Endometrial microvascular endothelial cells (primary cell): ENCODE measurements around the gene THADA. TPM values are rescaled to one million over a fixed set of nuclear protein-coding genes. Genes with fewer than 3 reads are reported as not detected.

Source experiments
- in situ Hi-C: cut with HindIII; loops from 2 replicates; pipeline ENCODE4 v1.10.0; 2017; ENCODE audit warnings: low sequenced_read_pairs, low pct_unique_long_range_greater_than_20kb; ENCODE audit errors: inconsistent ontology term
- total RNA-seq: library from RNA; depleted of rRNA; stranded (reverse); fragments of >200 nt; gene quantifications from one replicate; pipeline ENCODE4 v1.2.3, GENCODE V29; 2015; ENCODE audit errors: inconsistent ontology term

The THADA gene
- total RNA-seq, 1 donor from 2014 or later: 24.1 TPM

GRCh38 chr2:43430489-43430888 lies 165.3 kb downstream of the THADA start:
- in situ Hi-C loops: no loop called here

- in situ Hi-C loops: no loop called here
Observed at GRCh38 chr2:43429369-43429768, 166.5 kb downstream of the THADA start.

GRCh38 chr2:43427032-43427424 lies 168.8 kb downstream of the THADA start:
- in situ Hi-C loops: no loop called here

GRCh38 chr2:43426305-43427031 lies 169.4 kb downstream of the THADA start:
- in situ Hi-C loops: no loop called here

GRCh38 chr2:43425659-43426058 lies 170.2 kb downstream of the THADA start:
- in situ Hi-C loops: no loop called here

- in situ Hi-C loops: no loop called here
Observed at GRCh38 chr2:43424262-43425207, 171.3 kb downstream of the THADA start.

- in situ Hi-C loops: no loop called here
Observed at GRCh38 chr2:43423941-43424261, 171.9 kb downstream of the THADA start.

GRCh38 chr2:43421194-43421593 lies 174.6 kb downstream of the THADA start:
- in situ Hi-C loops: no loop called here

- in situ Hi-C loops: no loop called here
Observed at GRCh38 chr2:43420389-43420801, 175.4 kb downstream of the THADA start.

- in situ Hi-C loops: no loop called here
Observed at GRCh38 chr2:43419876-43420275, 176.0 kb downstream of the THADA start.

GRCh38 chr2:43419243-43419642 lies 176.6 kb downstream of the THADA start:
- in situ Hi-C loops: no loop called here

GRCh38 chr2:43418680-43419079 lies 177.2 kb downstream of the THADA start:
- in situ Hi-C loops: no loop called here

- in situ Hi-C loops: no loop called here
Observed at GRCh38 chr2:43417300-43417699, 178.5 kb downstream of the THADA start.

- in situ Hi-C loops: no loop called here
Observed at GRCh38 chr2:43415592-43415991, 180.2 kb downstream of the THADA start.

- in situ Hi-C loops: no loop called here
Observed at GRCh38 chr2:43414586-43415135, 181.2 kb downstream of the THADA start.

GRCh38 chr2:43414033-43414432 lies 181.8 kb downstream of the THADA start:
- in situ Hi-C loops: no loop called here

- in situ Hi-C loops: no loop called here
Observed at GRCh38 chr2:43412114-43412753, 183.6 kb downstream of the THADA start.

- in situ Hi-C loops: no loop called here
Observed at GRCh38 chr2:43410055-43410604, 185.7 kb downstream of the THADA start.
